Right atrium auricular region (tissue), 2 donors: ENCODE results near the gene MZB1. TPM values are rescaled to one million over a fixed set of nuclear protein-coding genes. Genes with fewer than 3 reads are reported as not detected.

Source experiments
- DNase-seq: peaks from one replicate; pipeline ENCODE4 v3.0.0-alpha.2; 2019; ENCODE audit warnings: low spot score
- H3K27ac ChIP-seq, 2 donors: fragments of 200-600 bp; sonication (generic); 1 replicate in 1 of 2; 2 replicates in 1 of 2; pipeline ENCODE4 v1.5.1; 2016 to 2019
- H3K27me3 ChIP-seq, 2 donors: fragments of 200-600 bp; sonication (generic); one replicate each; pipeline versions ENCODE4 v1.5.1 to v1.6.0; 2017 to 2019
- H3K36me3 ChIP-seq: fragments of 200-600 bp; sonication (generic); one replicate; pipeline ENCODE4 v1.5.1; 2016
- H3K4me1 ChIP-seq, 2 donors: fragments of 200-600 bp; sonication (generic); one replicate each; pipeline versions ENCODE4 v1.5.1 to v1.6.0; 2017 to 2019
- H3K4me3 ChIP-seq, 2 donors: fragments of 200-600 bp; sonication (generic); 1 replicate in 1 of 2; 2 replicates in 1 of 2; pipeline ENCODE4 v1.5.1; 2017 to 2019; ENCODE audit warnings: mild to moderate bottlenecking in 1 of 2, moderate library complexity in 1 of 2
- H3K9me3 ChIP-seq, 2 donors: fragments of 200-600 bp; sonication (generic); one replicate each; pipeline ENCODE4 v1.5.1; 2019
- CTCF ChIP-seq, 2 donors: fragments of 200-600 bp; sonication (generic); IDR thresholded peaks; one replicate each; pipeline ENCODE4 v1.5.1; 2019; ENCODE audit warnings: antibody characterized with exemption in 2 of 2
- total RNA-seq, 2 donors: library from RNA; depleted of rRNA; stranded (reverse); fragments of >200 nt; gene quantifications; one replicate each; pipeline ENCODE4 v1.1.0, GENCODE V29; 2016

MZB1 gene
- total RNA-seq, 2 donors from 2014 or later = 0.70 to 1.3 TPM

GRCh38 chr5:139395844-139396640 lies 6.3 kb upstream of the MZB1 start:
- TF ChIP-seq CTCF (IDR thresholded peaks at IDR 0.05) = no peak
- Histone ChIP-seq H3K27me3 (no peaks in the 10 kb centered on the region), H3K36me3 (no peaks in the 10 kb centered on the region), H3K9me3 (no peaks in the 10 kb centered on the region), H3K4me3 (peak overlapping the region in 1 of 2 donors; percentile 62), H3K4me1 (peaks cover 0 to 61% of the 10 kb centered on the region in 2 donors), H3K27ac (peak overlapping the region; percentile 93 to 96)
- no peak for DNase-seq

- no peak for TF ChIP-seq CTCF (IDR thresholded peaks at IDR 0.05)
- peak within 1 kb of the TSS; percentile 93 to 96 for H3K27ac ChIP-seq
- peak within 1 kb of the TSS; percentile 52 to 62 for H3K4me3 ChIP-seq
- peaks cover 0 to 72% of the 10 kb centered on the region in 2 donors for H3K4me1 ChIP-seq
- no peaks in the 10 kb centered on the region for H3K27me3 ChIP-seq
- no peaks in the 10 kb centered on the region for H3K9me3 ChIP-seq
- DNase-seq = no peak
- no peaks in the 10 kb centered on the region for H3K36me3 ChIP-seq
Measured at GRCh38 chr5:139394654-139395566, 5.2 kb upstream of the MZB1 start, which contains the start of gene PROB1. Gene PROB1, minus strand, starts transcription at chr5:139395104. Its CDS starts 23 bp downstream, at chr5:139395081.

GRCh38 chr5:139394123-139394653 lies 4.5 kb upstream of the MZB1 start:
- Histone ChIP-seq H3K4me3 (peak overlapping the region; percentile 52 to 62), H3K9me3 (no peaks in the 10 kb centered on the region), H3K36me3 (no peaks in the 10 kb centered on the region), H3K27me3 (no peaks in the 10 kb centered on the region), H3K27ac (peak overlapping the region; percentile 93 to 96), H3K4me1 (peaks cover 0 to 79% of the 10 kb centered on the region in 2 donors)
- no peak for DNase-seq
- peak; percentile 48 to 57 for TF ChIP-seq CTCF (IDR thresholded peaks at IDR 0.05)

GRCh38 chr5:139393497-139394122 lies 3.9 kb upstream of the MZB1 start:
- no peak for TF ChIP-seq CTCF (IDR thresholded peaks at IDR 0.05)
- Histone ChIP-seq H3K4me3 (peak overlapping the region; percentile 52 to 62), H3K27me3 (no peaks in the 10 kb centered on the region), H3K4me1 (peaks cover 0 to 83% of the 10 kb centered on the region in 2 donors), H3K9me3 (no peaks in the 10 kb centered on the region), H3K36me3 (no peaks in the 10 kb centered on the region), H3K27ac (peak overlapping the region; percentile 93 to 96)
- DNase-seq = no peak
